Measurements from ENCODE around the gene KATNAL1. TPM values are rescaled to one million over a fixed set of nuclear protein-coding genes. Genes with fewer than 3 reads are reported as not detected.
A peak's percentile ranks its signal among the peaks of the same experiment; 100 is the strongest.

KATNAL1 gene
- 10 to 100 TPM; 12.8 to 16.4 TPM for total RNA-seq

DNA sequence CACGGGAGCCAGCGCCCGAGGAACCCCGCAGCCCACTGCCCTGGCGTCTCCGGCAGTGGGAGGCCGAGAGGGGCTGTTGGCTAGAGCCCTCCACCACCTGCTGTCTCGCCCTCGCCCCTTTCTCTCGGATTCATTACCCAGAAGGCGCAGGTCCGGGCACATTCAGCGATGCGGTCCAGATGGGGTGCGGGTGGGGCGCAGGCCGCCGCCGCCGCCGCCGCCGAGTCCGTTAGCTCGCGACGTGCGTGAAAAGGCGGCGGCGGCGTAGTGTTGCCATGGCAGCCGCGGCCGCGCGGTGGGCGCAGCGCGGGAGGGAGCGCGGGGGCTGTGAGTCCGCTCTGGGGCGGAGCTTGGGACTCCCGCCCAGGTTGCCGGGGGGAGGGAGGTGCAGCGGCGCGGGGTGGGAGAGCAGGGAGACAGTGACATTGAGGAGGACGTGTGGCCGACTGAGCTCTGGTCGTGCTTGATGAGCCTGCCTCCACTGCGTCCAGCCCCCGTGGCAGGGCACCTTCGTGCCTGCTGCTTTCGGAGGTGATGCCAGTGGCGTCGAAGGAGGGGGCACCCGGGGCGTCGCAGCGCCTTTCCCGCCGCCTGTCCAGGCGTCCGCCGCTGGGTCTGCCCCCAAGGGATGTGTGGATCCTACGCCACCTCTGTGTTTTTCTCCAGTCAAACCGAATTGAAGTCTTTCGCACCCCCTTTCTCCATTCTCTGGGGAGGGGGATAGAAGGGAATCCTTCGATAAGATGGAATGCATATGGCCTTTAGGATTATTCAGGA lies at the start of gene KATNAL1:
Gene KATNAL1, minus strand, starts transcription at position 358 of the 777 bp plus-strand sequence. CDS start 23,774 bp downstream, outside the sequence.
- no peak for TF ChIP-seq POLR2AphosphoS5 (IDR thresholded peaks at IDR 0.05)
- TF ChIP-seq, protein P1, sequence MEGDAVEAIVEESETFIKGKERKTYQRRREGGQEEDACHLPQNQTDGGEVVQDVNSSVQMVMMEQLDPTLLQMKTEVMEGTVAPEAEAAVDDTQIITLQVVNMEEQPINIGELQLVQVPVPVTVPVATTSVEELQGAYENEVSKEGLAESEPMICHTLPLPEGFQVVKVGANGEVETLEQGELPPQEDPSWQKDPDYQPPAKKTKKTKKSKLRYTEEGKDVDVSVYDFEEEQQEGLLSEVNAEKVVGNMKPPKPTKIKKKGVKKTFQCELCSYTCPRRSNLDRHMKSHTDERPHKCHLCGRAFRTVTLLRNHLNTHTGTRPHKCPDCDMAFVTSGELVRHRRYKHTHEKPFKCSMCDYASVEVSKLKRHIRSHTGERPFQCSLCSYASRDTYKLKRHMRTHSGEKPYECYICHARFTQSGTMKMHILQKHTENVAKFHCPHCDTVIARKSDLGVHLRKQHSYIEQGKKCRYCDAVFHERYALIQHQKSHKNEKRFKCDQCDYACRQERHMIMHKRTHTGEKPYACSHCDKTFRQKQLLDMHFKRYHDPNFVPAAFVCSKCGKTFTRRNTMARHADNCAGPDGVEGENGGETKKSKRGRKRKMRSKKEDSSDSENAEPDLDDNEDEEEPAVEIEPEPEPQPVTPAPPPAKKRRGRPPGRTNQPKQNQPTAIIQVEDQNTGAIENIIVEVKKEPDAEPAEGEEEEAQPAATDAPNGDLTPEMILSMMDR (IDR thresholded peaks at IDR 0.05) = peak in 1 of 4 experiments; percentile 3
- no peak for TF ChIP-seq POLR2A (IDR thresholded peaks at IDR 0.05)
- under 1% methylated on average over 66 of the region's 71 CpGs for WGBS
- Histone ChIP-seq H3K27ac (peak within 1 kb of the TSS; percentile 89), H3K36me3 (no peaks in the 10 kb centered on the region), H3K27me3 (replicated peaks; ENCODE audit: insufficient read depth) (no peaks in the 10 kb centered on the region), H3K4me3 (peak within 1 kb of the TSS; percentile 95 to 98), H3K9me3 (no peaks in the 10 kb centered on the region), H3K4me1 (replicated peaks) (no peaks in the 10 kb centered on the region)
- intact Hi-C loops (cut with DNase I) = loop anchor here (5.0 to 10.0 kb wide), 5 partner anchors 35 to 855 kb away; partner anchors contain the start of genes HSPH1, UBE2L5 and USPL1
- DNase-seq (ENCODE audit: low spot score) = peak; percentile 61

GRCh38 chr13:30355839-30356238 lies 48.5 kb upstream of the KATNAL1 start:
- no peaks in the 10 kb centered on the region for H3K27me3 ChIP-seq (replicated peaks; ENCODE audit: insufficient read depth)
- no peaks in the 10 kb centered on the region for H3K4me1 ChIP-seq (replicated peaks)
- H3K9me3 ChIP-seq = no peaks in the 10 kb centered on the region
- TF ChIP-seq, protein P1 (IDR thresholded peaks at IDR 0.05) = no peak
- TF ChIP-seq POLR2AphosphoS5 (IDR thresholded peaks at IDR 0.05) (no peak), POLR2A (IDR thresholded peaks at IDR 0.05) (no peak)
- 83% methylated on average over 6 of the region's 6 CpGs for WGBS
- H3K27ac ChIP-seq = no peak overlapping the region
- H3K36me3 ChIP-seq = no peaks in the 10 kb centered on the region
- DNase-seq (ENCODE audit: low spot score) = no peak
- no peak overlapping the region for H3K4me3 ChIP-seq
- intact Hi-C loops (cut with DNase I) = no loop called here

DNA sequence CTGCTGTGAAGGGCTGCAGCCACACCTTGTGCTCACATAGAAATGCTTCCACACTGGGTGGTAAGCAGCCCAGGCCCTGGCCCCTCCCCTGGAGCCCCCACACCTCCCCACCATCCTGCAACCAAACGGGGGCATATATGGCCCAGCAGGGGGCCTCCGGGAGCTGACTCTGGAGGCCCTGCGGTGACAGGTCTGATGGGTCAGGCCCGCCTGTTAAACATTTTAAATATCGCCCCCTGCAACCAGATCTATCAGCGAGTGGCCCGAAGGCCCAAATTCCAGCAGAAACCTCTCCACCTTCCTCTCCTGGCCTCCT lies 48.0 kb upstream of the KATNAL1 start:
- Histone ChIP-seq H3K36me3 (no peaks in the 10 kb centered on the region), H3K9me3 (no peaks in the 10 kb centered on the region), H3K27ac (no peak overlapping the region), H3K27me3 (replicated peaks; ENCODE audit: insufficient read depth) (no peaks in the 10 kb centered on the region), H3K4me3 (no peak overlapping the region), H3K4me1 (replicated peaks) (no peaks in the 10 kb centered on the region)
- intact Hi-C loops (cut with DNase I) = no loop called here
- 33% methylated on average over 7 of the region's 7 CpGs for WGBS
- TF ChIP-seq POLR2AphosphoS5 (IDR thresholded peaks at IDR 0.05) (no peak), POLR2A (IDR thresholded peaks at IDR 0.05) (no peak)
- TF ChIP-seq, protein P1 (IDR thresholded peaks at IDR 0.05) = peak in 3 of 4 experiments; percentile 19 to 41 (median 37)
- DNase-seq (ENCODE audit: low spot score) = no peak

DNA sequence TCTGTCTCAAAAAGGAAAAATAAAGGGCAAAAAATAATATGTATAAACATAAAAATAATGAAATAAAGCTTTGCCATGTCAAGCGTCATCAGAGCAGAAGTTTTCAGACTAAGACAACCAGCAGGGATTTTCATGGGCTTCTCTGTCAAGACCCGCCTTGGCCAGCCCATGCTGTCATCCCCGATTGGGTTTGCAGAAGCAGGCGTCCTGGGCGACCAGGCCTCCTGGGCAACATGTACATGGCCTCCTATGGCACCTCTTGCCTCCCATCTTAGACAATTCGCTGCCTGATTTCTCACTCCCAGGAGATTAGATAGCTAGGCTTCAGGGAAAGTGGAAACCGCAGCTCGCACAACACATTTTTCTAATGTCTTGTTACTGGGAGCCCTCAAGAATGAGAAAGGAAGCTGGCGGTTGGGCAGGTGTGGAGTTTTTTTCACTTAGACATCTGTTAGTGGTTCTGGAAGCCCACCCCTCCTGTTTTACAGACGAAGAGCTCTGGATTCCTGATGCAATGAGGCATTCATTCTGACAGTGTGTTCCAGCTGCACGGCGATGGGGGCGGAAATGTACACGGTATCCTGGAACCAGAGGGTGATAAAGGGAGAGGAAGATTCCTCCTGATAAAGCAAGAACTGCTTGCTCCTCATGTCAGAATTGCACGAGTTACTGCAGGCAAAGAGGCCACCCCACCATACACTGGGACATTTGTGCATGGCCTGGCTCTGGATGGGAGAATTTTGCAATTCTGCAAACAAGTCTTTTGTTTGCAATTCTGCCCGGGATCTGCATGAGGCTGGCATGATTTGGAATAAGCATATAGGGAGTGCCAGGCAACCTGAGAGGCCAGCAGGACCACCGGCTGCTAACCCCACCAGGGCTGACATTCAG lies 47.4 kb upstream of the KATNAL1 start:
- Histone ChIP-seq H3K4me1 (replicated peaks) (no peaks in the 10 kb centered on the region), H3K36me3 (no peaks in the 10 kb centered on the region), H3K27ac (no peak overlapping the region), H3K9me3 (no peaks in the 10 kb centered on the region), H3K4me3 (no peak overlapping the region), H3K27me3 (replicated peaks; ENCODE audit: insufficient read depth) (no peaks in the 10 kb centered on the region)
- 55% methylated on average over 17 of the region's 17 CpGs for WGBS
- TF ChIP-seq POLR2A (IDR thresholded peaks at IDR 0.05) (no peak), POLR2AphosphoS5 (IDR thresholded peaks at IDR 0.05) (no peak)
- TF ChIP-seq, protein P1 (IDR thresholded peaks at IDR 0.05) = no peak
- no peak for DNase-seq (ENCODE audit: low spot score)
- intact Hi-C loops (cut with DNase I) = no loop called here

All from prostate gland (tissue), 2 donors.